MM.1S (cell line): ENCODE measurements around the gene TRIM54.

Source experiments
- CTCF ChIP-seq: fragments of 300-600 bp; sonication (generic); IDR thresholded peaks from 2 replicates; pipeline ENCODE4 v1.5.1; 2016; ENCODE audit warnings: antibody characterized with exemption, low read length, mixed read lengths
- EZH2 ChIP-seq: fragments of 300-600 bp; sonication (generic); optimal IDR thresholded peaks from 2 replicates; pipeline ENCODE3; 2017; ENCODE audit warnings: low read depth, mild to moderate bottlenecking, antibody characterized with exemption, low read length, mixed read lengths
- EZH2phosphoT487 ChIP-seq: fragments of 300-600 bp; sonication (generic); IDR thresholded peaks from 2 replicates; pipeline ENCODE4 v1.6.1; 2018; ENCODE audit warnings: antibody characterized with exemption, low read length

GRCh38 chr2:27351802-27352598, 69.8 kb downstream of the TRIM54 start:
- no peak for TF ChIP-seq CTCF
- no peak for TF ChIP-seq EZH2
- no peak for TF ChIP-seq EZH2phosphoT487
